GM10847 (cell line): ENCODE measurements around the gene ADAM11.

Source experiments
- POLR2A ChIP-seq: IDR thresholded peaks from 2 replicates; pipeline ENCODE4 v1.6.1; 2011; ENCODE audit not compliant: insufficient read length; ENCODE audit errors: extremely low read depth

Gene ADAM11

DNA sequence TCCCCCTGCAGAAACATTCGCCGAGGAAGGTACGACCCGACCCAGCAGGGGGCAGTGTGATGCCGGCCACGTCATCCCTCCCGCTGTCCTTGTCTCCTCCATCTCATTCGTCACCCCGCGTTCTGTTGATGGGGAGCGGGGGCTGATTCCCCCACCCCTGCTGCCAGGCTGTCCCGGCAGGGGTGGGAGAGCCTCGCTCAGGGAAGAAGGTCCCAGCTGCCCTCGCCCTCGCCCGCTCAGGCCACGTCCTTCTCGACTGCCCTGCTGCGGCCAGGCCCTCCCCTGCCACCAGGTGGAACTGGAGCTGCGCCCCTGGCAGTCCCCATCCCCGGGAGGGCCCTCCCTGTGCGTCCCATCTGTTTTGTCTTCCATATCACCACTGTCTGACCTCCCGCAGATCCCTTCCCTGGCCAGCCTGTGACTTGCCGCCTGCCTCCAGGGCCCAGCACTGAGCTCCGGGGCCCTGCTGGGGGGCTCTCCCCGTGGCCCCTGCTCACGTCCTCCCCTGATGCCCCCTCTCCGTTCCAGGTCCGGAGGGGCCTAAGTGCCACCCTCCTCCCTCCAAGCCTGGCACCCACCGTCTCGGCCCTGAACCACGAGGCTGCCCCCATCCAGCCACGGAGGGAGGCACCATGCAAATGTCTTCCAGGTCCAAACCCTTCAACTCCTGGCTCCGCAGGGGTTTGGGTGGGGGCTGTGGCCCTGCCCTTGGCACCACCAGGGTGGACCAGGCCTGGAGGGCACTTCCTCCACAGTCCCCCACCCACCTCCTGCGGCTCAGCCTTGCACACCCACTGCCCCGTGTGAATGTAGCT, 20.6 kb downstream of the ADAM11 start:
- no peak for TF ChIP-seq POLR2A

DNA sequence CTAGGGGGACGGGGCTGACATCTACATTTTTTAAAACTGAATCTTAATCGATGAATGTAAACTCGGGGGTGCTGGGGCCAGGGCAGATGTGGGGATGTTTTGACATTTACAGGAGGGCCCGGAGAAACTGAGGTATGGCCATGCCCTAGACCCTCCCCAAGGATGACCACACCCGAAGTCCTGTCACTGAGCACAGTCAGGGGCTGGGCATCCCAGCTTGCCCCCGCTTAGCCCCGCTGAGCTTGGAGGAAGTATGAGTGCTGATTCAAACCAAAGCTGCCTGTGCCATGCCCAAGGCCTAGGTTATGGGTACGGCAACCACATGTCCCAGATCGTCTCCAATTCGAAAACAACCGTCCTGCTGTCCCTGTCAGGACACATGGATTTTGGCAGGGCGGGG, 21.4 kb downstream of the ADAM11 start:
- TF ChIP-seq POLR2A: no peak

DNA sequence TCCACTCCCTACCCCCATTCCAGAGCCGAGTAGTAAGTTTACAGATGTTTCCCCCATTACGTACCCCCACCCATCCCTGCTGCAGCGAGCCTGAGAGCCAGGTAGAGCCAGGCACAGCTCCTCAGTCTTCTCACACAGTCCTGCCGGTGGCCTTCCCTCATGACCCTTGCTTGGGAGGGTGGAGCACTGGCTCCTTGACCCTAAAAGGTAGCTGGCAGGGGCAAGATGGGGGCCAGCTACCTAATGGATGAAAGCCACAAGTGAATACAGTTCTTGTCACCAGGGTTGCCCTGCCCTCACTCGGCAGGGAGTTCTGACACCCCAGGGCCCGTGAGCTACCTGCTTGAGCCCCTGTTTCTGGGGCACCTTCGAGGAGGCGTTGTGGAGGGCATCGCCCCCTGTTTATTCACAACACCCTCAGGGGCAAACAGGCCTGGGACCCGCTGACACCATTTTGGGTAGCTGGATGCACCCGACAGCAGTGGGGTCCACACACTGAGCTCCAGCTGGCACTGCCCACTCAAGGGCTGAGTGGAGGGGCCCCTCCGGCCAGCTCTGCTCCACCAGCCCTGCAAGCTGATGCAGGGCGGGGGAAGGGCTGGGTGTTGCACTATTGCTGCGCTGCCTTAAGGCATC, 22.2 kb downstream of the ADAM11 start:
- TF ChIP-seq POLR2A: no peak

DNA sequence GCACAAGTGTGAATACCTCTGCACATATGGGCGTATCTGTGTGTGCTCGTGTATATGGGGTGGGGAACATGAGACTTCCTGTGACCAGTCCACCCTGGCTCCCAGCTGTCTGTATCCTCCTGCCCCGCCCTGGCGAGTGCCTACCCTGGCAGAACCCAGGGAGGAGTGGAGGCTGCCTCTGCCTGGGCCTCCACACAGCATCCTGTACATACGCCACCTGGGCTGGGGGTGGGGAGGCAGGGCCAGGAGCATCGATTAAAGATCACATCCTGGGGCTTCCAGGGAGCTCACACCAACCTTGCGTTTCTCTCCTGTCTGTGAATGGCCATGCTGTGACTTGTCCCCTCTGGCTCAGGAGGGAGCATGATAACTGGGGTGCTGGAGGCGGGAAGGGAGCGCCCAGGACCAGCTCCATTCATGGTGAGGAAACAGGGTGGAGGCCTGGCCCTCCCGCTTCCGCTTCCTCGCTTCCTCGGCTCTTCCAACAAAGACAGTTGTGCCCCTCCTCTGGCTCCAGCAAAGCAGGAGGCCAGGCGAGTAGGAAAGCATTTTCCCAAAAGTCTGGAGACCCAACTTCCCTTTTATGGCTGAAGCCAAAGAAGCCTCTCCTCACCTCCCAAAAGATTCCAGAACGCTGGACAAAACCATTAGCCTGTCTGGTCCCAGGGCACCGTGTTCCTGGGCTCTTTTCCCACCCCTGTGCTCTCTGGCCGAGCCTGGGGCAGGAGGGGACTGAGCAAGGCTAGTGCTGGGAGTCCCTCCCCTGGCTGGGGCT, 22.9 kb downstream of the ADAM11 start:
- TF ChIP-seq POLR2A: no peak

DNA sequence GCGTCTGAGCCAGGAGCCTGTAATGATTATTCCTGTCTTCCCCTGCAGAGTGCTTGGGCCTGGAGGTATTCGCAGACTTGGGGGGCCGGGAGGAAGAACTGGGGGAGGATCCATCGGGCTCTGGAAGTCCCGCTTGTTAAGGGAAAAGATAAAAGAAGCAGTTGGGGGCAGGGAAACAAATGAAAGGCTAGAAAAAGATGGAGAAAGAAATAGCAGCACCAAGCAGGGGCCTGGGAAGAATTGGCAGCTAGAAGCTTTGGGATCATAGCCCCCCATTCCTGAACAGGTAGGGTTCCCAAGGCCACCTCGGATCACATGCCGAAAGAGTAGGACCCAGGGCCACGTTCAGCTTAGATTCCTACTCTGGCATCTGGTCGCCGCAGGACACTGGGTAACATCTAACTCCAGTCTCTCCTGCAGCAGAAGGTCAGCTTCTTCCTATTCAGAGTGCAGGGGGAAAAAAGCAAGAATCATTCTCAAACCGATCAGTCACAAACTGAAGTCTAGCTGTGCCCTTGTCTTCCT, 23.6 kb downstream of the ADAM11 start:
- TF ChIP-seq POLR2A: no peak

DNA sequence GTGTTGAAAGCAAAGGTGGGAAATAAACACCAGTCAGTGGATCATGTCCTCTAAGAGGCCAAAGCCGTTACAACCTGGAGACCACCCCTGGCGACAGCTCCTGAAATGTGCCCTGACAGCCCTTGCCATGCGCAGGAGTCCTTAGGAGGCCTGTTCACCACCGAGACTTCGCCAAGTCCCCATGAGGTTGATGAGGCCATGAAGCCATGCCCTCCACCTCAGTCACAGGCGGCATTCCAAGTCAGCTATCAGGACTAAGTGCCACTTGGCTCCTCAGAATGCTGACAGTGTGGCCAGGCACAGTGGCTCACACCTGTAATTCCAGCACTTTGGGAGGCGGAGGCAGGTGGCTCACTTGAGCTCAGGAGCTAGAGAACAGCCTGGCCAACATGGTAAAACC, 27.1 kb downstream of the ADAM11 start:
- no peak for TF ChIP-seq POLR2A

DNA sequence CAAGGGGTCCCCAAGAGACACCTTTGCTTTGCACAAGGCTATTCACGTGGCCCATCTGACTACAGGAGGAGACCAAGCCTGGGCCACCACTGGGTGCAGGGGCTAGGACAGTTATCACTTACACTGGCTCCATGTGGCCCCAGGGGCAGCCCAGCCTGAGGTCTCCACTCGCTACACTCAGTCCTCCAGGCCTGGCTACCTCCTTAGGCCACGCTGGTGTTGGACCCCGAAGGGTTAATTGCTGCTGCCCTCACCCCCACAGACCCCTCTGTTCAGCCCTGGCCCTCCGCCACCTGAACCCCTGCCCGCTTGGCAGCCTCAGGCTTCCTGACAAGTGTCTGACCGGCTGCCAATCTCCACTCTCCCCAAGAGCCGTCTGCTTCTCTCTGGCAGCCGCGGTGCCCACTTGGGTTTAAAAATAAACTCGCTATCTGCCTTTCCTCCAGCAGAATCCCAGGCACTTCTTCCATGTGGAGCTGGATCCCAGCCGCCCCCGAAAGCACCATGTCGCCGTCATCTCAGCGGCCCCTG, 27.8 kb downstream of the ADAM11 start:
- TF ChIP-seq POLR2A: no peak

DNA sequence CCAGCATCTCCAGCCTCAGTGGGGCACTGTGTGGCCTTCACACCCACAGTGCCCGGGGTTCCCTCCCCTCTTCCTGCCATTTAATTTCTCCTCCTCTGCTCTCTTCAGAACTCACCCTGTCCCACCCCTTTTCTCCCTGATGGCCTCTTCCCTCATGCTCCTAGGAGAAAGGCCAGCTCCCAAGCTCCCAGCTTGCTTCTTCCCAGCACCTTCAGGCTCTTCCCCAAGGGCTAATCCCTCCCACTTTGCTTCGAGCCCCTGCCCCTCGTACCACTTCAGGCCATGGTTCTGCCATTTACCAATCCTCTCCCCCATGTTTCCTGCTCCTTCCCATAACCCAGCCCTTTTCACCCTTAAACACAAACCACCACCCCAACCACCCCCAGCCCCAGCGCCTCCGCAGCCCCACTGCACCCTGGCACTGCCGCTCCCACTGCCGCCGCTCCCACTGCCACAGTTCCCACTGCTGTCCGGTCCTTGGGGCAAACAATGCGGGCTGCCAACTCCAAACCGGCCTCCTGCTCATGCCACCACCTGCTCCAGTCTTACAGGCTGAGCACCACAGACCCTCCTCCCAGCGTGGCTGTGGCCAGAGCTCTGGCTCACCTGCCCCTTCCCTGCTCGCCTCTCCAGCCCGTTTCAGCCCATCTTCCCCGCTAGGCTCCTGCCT, 28.6 kb downstream of the ADAM11 start:
- TF ChIP-seq POLR2A: no peak

DNA sequence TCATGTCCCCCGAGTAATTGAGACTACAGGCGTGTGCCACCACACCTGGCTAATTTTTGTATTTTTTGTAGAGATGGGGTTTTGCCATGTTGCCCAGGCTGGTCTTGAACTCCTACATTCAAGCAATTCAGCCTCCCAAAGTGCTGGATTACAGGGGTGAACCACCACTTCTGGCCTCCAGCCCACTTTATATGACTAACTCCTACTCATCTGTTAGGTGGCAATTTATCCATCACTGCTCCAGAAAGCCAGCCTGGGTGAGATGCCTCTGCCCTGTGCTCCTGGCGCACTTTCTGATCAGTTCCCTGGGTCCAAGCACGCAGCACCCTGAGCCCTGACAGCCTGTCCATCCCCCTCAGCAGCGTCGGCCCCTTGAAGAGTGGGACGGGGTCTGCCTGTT, 29.4 kb downstream of the ADAM11 start:
- TF ChIP-seq POLR2A: no peak

DNA sequence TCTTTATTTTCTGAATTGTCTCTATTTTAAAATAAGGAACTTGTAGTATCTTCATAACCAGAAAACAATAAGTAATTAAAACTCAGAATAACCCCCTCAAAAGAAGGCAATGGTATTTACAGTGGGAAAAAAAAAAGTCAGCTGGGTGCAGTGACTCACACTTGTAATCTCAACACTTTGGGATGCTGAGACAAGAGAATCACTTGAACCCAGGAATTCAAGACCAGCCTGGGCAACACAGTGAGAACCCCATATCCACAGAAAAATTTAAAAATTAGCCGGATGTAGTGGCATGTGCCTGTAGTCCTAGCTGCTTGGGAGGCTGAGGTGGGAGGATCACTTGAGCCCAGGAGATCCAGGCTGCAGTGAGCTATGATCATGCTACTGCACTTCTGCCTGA, 33.5 kb downstream of the ADAM11 start:
- no peak for TF ChIP-seq POLR2A

DNA sequence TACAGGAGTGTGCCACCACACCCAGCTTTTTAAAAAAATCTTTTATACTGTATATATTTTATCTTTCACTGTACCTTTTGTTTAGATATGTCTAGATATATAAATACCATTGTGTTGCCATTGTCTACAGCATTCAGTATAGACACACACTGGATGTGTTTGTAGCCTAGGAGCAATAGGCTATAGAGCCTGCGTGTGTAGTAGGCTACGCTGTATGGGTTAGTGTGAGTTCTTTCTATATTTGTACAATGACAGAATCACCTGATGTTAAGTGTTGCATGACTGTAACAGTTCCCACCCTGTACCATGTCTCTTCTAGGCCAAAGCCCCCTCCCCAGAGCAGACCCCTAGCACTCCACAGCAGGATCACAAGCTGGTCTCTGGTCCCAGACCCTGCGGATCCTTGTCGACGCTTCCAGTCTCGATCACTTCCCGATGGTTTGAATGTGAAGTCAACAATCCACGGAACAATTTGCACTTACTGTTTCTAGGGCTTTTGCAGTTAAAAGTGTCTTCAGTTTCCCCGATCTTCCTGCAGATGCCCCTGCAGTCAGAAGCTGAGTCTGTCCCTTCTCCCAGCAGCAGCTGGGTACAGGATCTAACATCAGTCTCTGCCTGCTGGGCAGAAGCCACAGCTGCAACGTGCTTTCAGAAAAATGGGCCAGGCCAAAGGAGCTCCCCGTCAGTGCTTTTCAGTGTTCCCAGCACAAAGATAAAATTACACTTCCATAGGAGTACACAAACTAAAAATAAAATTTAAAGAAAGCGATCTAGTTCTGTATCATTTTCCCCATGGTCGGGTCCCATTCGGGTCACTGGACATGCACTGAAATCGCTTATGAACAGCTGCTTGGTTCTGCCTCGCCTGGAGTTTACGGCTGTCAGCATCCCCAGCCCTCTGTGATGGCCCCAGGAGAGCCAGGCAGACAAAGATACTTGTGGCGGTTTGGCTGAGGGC, 35.4 kb downstream of the ADAM11 start:
- TF ChIP-seq POLR2A: no peak

DNA sequence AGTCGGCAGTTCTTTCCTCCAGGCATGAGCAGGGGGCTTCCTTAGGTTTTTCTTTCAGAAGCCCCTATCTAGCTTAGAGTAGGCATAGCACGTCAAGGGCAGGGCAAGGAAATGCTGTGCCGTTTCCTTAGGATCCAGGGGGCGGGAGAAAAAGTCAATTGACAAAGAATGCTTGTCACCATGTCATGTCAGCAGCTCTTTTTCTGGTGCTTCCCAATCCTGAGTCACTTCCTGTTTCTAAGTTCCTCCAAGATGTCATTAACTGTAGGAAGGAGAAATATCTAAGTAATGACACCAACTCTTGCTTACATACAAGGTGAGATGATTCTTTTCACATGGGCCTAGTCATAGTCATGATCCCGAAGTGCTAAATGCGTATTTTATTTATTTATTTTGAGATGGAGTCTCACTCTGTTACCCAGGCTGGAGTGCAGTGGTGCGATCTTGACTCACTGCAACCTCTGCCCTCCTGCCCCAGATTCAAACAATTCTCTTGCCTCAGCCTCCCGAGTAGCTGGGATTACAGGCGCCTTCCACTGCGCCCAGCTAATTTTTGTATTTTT, 36.1 kb downstream of the ADAM11 start:
- TF ChIP-seq POLR2A: no peak

DNA sequence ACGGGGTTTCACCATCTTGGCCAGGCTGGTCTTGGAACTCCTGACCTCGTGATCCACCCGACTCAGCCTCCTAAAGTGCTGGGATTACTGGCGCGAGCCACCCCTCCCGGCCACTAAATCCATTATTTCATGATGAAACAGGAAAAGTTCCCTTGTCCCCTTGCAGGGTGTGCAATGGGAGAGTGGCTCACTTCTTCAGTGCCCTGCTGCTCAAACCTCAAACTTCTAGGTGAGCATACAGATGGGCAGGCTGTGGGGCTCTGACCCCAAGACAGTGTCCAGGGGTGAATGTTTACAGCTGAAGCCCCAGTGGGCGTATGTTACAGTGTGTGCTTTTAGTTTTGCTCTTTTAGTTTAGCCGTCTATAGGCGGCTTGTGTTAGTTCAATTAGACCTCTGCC, 36.6 kb downstream of the ADAM11 start:
- TF ChIP-seq POLR2A: no peak

DNA sequence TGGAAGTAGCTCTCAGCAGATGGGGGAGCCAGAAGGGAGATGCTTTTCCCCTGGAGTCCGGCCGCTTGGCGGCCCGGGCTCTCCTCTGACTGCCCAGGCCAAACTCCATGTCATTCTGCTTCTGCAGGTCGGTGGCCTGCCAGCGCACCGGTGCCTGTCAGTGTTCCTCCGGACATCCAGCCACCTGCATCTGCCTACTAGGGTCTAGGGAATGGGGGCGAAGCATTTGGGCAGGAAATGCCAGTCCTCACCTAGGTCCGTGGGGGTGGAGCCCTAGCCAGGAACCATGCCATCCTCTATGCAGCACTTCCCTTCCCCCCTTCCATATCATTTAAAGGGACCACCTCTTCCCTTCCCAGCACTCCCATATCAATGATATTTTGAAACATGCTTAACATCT, 37.1 kb downstream of the ADAM11 start:
- TF ChIP-seq POLR2A: no peak
